HG03095 (cell line): ENCODE data around the gene SNED1.

Experiments used
- ATAC-seq: cut with Tn5 transposase; IDR thresholded peaks from one replicate; pipeline ENCODE4 v1.9.1; 2021; ENCODE audit warnings: moderate library complexity; ENCODE audit not compliant: unreplicated experiment

The SNED1 gene

GRCh38 chr2:241141214-241141770 is 142.9 kb downstream of the SNED1 start:
- ATAC-seq = no peak

- ATAC-seq = no peak
Observed at GRCh38 chr2:241142063-241142462, 143.6 kb downstream of the SNED1 start.

GRCh38 chr2:241142593-241142992 is 144.2 kb downstream of the SNED1 start:
- ATAC-seq = no peak
